Astrocyte (in vitro differentiated cells and primary cell): ENCODE data around the gene FBXO44. TPM values are rescaled to one million over a fixed set of nuclear protein-coding genes. Genes with fewer than 3 reads are reported as not detected.

Source experiments
- DNase-seq: peaks from one replicate; pipeline ENCODE4 v3.0.0-alpha.2; 2010; ENCODE audit warnings: low read depth
- FAIRE-seq: peaks from 2 replicates; lab custom pipeline; 2011; peaks lifted over from hg19 to GRCh38; lab: Jason Lieb, UNC
- H2AFZ ChIP-seq: 2 replicates; pipeline ENCODE4 v1.6.0; 2012; ENCODE audit warnings: low read depth, low read length, inconsistent platforms
- H3K27ac ChIP-seq: 2 replicates; pipeline ENCODE4 v1.5.1; 2011; ENCODE audit warnings: low read depth, low read length, inconsistent platforms
- H3K27me3 ChIP-seq: 2 replicates; pipeline ENCODE4 v1.6.0; 2011; ENCODE audit warnings: low read length, inconsistent platforms; ENCODE audit not compliant: insufficient read depth
- H3K36me3 ChIP-seq: 2 replicates; pipeline ENCODE4 v1.5.1; 2011; ENCODE audit warnings: low read length, inconsistent platforms; ENCODE audit not compliant: insufficient read depth
- H3K4me1 ChIP-seq: 2 replicates; pipeline ENCODE4 v1.5.1; 2011; ENCODE audit warnings: low read length, inconsistent platforms; ENCODE audit not compliant: insufficient read depth
- H3K4me2 ChIP-seq: 2 replicates; pipeline ENCODE4 v1.6.0; 2012; ENCODE audit warnings: low read length, inconsistent platforms
- H3K4me3 ChIP-seq: 2 replicates; pipeline ENCODE4 v1.5.1; 2011; ENCODE audit warnings: low read depth, mild to moderate bottlenecking, low read length, inconsistent platforms; ENCODE audit not compliant: insufficient read depth
- H3K79me2 ChIP-seq: 2 replicates; pipeline ENCODE4 v1.6.0; 2012; ENCODE audit warnings: mild to moderate bottlenecking, low read length, inconsistent platforms; ENCODE audit not compliant: insufficient read depth
- H3K9ac ChIP-seq: 2 replicates; pipeline ENCODE4 v1.6.0; 2012; ENCODE audit warnings: mild to moderate bottlenecking, low read length, inconsistent platforms
- H3K9me3 ChIP-seq: 2 replicates; pipeline ENCODE4 v1.5.1; 2012; ENCODE audit warnings: low read depth, mild to moderate bottlenecking, low read length, inconsistent platforms; ENCODE audit not compliant: insufficient read depth
- H4K20me1 ChIP-seq: 2 replicates; pipeline ENCODE4 v1.6.0; 2012; ENCODE audit warnings: low read length, inconsistent platforms; ENCODE audit not compliant: insufficient read depth
- H3K27ac Mint-ChIP-seq: one replicate; pipeline ENCODE4 v1.8.0; 2021; ENCODE audit warnings: mild to moderate bottlenecking, mixed read lengths; ENCODE audit not compliant: unreplicated experiment
- H3K27me3 Mint-ChIP-seq: one replicate; pipeline ENCODE4 v1.8.0; 2021; ENCODE audit warnings: low read depth, mixed read lengths; ENCODE audit not compliant: unreplicated experiment
- H3K36me3 Mint-ChIP-seq: one replicate; pipeline ENCODE4 v1.8.0; 2021; ENCODE audit warnings: low read depth, mixed read lengths; ENCODE audit not compliant: unreplicated experiment
- H3K4me1 Mint-ChIP-seq: one replicate; pipeline ENCODE4 v1.8.0; 2021; ENCODE audit warnings: low read depth, mixed read lengths; ENCODE audit not compliant: unreplicated experiment
- H3K4me3 Mint-ChIP-seq: one replicate; pipeline ENCODE4 v1.8.0; 2021; ENCODE audit warnings: mild to moderate bottlenecking, moderate library complexity, mixed read lengths; ENCODE audit not compliant: unreplicated experiment
- H3K9me3 Mint-ChIP-seq: one replicate; pipeline ENCODE4 v1.8.0; 2021; ENCODE audit warnings: mild to moderate bottlenecking, mixed read lengths; ENCODE audit not compliant: unreplicated experiment
- CTCF ChIP-seq: IDR thresholded peaks from 2 replicates; pipeline ENCODE4 v1.5.1; 2011; ENCODE audit warnings: low read depth, mild to moderate bottlenecking, inconsistent platforms, low read length, moderate library complexity; ENCODE audit not compliant: insufficient read depth
- EZH2 ChIP-seq: IDR thresholded peaks from 2 replicates; pipeline ENCODE4 v1.6.1; 2012; ENCODE audit warnings: mild to moderate bottlenecking, low read length, inconsistent platforms; ENCODE audit not compliant: insufficient read depth
- total RNA-seq: library from RNA; stranded (reverse); gene quantifications from 2 replicates; pipeline ENCODE4 v1.2.1, GENCODE V29; 2021

FBXO44 gene
- total RNA-seq, 1 donor from 2014 or later, result 31.6 TPM

GRCh38 chr1:11701981-11702803, 47.5 kb downstream of the FBXO44 start:
- Mint-ChIP-seq H3K27ac (no peak overlapping the region), H3K9me3 (no peaks in the 10 kb centered on the region), H3K27me3 (peaks cover 50% of the 10 kb centered on the region), H3K4me3 (no peak overlapping the region), H3K36me3 (no peaks in the 10 kb centered on the region), H3K4me1 (no peaks in the 10 kb centered on the region)
- H3K4me3 ChIP-seq, result no peak overlapping the region
- H4K20me1 ChIP-seq, result peaks cover 31% of the 10 kb centered on the region
- peak overlapping the region; percentile 32 for H3K9ac ChIP-seq
- H3K4me1 ChIP-seq, result peaks cover 10% of the 10 kb centered on the region
- no peak overlapping the region for H3K27ac ChIP-seq
- H3K27me3 ChIP-seq, result peaks cover 31% of the 10 kb centered on the region
- H3K36me3 ChIP-seq, result no peaks in the 10 kb centered on the region
- H2AFZ ChIP-seq, result peak overlapping the region; percentile 43
- H3K9me3 ChIP-seq, result no peaks in the 10 kb centered on the region
- FAIRE-seq, result no peak
- H3K79me2 ChIP-seq, result no peaks in the 10 kb centered on the region
- no peak for DNase-seq
- H3K4me2 ChIP-seq, result peak overlapping the region; percentile 75
- TF ChIP-seq CTCF (no peak), EZH2 (no peak)

- TF ChIP-seq CTCF (no peak), EZH2 (no peak)
- Histone ChIP-seq H3K27me3 (peaks cover 30% of the 10 kb centered on the region), H3K4me1 (peaks cover 10% of the 10 kb centered on the region), H3K36me3 (no peaks in the 10 kb centered on the region), H3K4me2 (no peak overlapping the region), H3K27ac (no peak overlapping the region), H3K9ac (no peak overlapping the region), H3K79me2 (no peaks in the 10 kb centered on the region), H2AFZ (no peak overlapping the region), H3K9me3 (no peaks in the 10 kb centered on the region), H3K4me3 (no peak overlapping the region), H4K20me1 (peaks cover 31% of the 10 kb centered on the region)
- no peak overlapping the region for H3K4me3 Mint-ChIP-seq
- no peaks in the 10 kb centered on the region for H3K36me3 Mint-ChIP-seq
- no peak overlapping the region for H3K27ac Mint-ChIP-seq
- FAIRE-seq (no peak), DNase-seq (no peak)
- H3K9me3 Mint-ChIP-seq, result no peaks in the 10 kb centered on the region
- H3K4me1 Mint-ChIP-seq, result no peaks in the 10 kb centered on the region
- peaks cover 49% of the 10 kb centered on the region for H3K27me3 Mint-ChIP-seq
Measured at GRCh38 chr1:11703357-11704193, 48.9 kb downstream of the FBXO44 start.
